Astrocyte (in vitro differentiated cells and primary cell): ENCODE measurements around the gene ATP1A1.

ENCODE experiments used
- EZH2 ChIP-seq: IDR thresholded peaks from 2 replicates; pipeline ENCODE4 v1.6.1; 2012; ENCODE audit warnings: mild to moderate bottlenecking, low read length, inconsistent platforms; ENCODE audit not compliant: insufficient read depth
- TF ChIP-seq, protein P1 (sequence below): IDR thresholded peaks from 2 replicates; pipeline ENCODE4 v1.5.1; 2011; ENCODE audit warnings: low read depth, mild to moderate bottlenecking, inconsistent platforms, low read length, moderate library complexity; ENCODE audit not compliant: insufficient read depth

GRCh38 chr1:116408803-116409720 is 36.0 kb downstream of the ATP1A1 start:
- TF ChIP-seq, protein P1, sequence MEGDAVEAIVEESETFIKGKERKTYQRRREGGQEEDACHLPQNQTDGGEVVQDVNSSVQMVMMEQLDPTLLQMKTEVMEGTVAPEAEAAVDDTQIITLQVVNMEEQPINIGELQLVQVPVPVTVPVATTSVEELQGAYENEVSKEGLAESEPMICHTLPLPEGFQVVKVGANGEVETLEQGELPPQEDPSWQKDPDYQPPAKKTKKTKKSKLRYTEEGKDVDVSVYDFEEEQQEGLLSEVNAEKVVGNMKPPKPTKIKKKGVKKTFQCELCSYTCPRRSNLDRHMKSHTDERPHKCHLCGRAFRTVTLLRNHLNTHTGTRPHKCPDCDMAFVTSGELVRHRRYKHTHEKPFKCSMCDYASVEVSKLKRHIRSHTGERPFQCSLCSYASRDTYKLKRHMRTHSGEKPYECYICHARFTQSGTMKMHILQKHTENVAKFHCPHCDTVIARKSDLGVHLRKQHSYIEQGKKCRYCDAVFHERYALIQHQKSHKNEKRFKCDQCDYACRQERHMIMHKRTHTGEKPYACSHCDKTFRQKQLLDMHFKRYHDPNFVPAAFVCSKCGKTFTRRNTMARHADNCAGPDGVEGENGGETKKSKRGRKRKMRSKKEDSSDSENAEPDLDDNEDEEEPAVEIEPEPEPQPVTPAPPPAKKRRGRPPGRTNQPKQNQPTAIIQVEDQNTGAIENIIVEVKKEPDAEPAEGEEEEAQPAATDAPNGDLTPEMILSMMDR: no peak
- no peak for TF ChIP-seq EZH2
